Bone marrow (tissue), 2 donors: ENCODE results near the gene MICOS13.

Experiments used
- DNase-seq, 2 donors: peaks; one replicate each; lab custom pipeline; 2025; lab: John Stamatoyannopoulos, UW

The MICOS13 gene

DNA sequence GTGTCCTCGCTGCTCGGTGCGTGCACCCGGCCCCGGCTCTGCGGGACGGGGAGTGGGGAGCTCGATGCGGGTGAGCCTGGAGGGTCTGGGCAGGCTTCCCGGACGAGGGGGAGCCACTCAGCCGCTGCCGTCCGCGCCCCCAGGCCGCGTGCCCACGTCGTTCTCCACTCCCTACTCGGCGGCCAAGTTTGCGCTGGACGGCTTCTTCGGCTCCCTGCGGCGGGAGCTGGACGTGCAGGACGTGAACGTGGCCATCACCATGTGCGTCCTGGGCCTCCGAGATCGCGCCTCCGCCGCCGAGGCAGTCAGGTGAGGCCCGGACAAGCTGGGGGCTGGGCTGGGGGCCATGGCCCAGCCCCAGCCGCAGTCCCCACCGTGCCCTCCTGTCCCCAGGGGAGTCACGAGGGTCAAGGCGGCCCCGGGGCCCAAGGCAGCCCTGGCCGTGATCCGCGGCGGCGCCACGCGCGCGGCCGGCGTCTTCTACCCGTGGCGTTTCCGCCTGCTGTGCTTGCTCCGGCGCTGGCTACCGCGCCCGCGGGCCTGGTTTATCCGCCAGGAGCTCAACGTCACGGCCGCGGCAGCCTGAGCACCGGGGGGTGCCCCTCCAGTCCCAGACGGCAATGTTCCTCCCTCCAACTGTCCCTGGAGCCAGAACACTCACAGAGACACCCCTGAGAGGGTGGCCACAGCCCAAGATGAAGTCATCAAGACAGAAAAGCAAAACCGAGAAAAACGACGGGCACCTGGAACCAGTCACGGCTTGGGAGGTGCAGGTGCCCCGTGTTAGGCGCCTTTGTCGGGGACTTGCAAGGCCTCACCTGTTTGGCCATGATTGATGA is 7.3 kb upstream of the MICOS13 start:
- DNase-seq: no peak

DNA sequence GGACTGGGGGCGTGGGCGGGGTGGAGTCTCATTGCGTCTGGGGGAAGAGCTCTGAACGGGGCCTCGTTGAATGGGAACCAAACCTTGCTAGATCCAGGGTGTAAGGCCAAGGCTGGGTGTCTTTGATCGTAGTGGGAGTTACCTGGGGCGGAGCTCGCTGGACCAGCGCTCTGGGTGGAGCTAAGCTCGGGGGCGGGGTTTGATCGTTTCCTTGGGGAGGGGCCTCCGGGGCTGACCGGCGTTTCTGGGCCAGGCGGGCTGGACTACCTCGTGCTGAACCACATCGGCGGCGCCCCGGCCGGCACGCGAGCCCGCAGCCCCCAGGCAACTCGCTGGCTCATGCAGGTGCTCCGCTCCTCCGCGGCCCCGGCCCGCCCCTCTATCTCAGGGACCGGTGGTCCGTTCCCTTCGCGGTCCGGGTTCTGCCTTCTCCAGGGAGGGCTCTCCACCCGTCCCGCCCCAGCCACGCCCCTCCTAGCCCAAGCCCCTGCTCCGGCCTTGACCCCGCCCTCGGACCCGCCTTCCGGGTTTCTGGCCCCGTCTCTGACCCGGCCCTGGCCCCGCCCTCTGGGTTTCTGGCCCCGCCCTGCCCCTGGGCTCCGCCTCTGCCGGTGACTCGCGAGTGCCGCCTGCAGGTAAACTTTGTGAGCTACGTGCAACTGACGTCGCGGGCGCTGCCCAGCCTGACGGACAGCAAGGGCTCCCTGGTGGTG is 6.5 kb upstream of the MICOS13 start:
- DNase-seq: peak; percentile 88 to 99

DNA sequence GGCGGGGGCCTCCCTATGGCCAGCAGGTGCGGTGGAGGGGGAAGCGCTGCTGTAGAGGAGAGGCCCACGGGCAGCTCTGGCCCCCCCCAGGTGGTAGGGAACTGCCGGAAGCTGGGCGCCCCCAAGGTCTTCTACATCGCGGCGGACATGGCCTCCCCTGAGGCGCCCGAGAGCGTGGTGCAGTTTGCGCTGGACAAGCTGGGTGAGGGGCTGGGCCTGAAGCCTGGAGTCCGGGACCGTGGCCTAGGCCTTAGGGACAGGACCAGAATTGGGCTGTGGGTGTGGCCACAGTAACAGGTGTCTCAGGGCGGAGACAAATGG is 6.0 kb upstream of the MICOS13 start:
- DNase-seq: no peak

DNA sequence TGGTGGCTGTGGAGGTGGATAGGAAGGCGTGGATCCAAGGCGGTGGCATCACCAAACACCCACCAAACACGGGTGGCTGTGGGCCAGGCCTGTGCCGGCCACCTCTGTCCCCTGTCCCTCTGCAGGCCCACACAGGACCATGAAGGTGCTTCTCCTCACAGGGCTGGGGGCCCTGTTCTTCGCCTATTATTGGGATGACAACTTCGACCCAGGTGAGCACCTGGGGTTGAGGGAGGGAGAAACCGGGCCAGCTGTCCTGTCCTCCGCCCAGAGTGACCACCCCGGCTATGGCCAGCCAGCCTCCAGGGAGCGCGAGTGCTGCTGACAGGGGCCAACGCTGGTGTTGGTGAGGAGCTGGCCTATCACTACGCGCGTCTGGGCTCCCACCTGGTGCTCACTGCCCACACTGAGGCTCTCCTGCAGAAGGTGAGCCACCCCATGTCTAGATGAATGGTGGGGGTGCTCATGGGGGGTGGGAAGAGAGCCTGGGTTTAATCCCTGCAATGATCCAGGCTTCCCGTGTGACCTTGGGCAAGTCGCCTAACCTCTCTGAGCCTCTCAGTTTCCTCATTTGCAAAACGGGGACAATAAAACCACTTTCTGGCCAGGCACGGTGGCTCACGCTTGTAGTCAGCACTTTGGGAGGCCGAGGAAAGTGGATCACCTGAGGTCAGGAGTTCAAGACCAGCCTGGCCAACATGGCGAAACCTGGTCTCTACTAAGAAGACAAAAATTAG is 4.5 kb upstream of the MICOS13 start:
- DNase-seq: no peak

DNA sequence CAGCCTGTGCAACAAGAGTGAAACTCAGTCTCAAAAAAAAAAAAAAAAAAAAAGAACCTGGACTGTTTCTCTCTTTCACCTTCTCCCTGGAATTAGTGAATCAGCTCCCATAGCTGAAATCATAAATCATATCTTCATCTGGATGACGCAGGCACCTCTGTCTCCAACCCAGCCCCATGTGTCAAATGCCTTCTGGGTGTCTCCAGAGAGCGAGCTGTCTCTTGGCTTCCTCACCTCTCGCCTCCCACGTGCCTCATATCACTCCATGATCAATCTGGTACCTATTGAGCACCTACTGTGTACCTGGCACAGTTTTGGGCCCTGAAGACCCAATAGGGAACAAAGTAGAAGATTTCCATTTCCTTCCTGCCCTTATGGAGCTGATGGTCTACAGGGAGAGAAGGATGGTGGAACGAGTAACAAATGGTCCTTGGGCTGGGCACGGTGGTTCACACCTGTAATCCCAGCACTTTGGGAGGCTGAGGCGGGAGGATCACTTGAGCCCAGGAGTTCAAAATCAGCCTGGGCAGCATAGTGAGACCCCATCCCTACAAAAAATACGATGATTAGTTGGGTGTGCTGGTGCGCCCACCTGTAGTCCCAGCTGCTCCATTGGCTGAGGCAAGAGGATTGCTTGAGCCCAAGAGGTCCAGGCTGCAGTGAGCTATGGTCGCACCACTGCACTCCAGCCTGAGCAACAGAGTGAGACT is 3.0 kb upstream of the MICOS13 start:
- DNase-seq: no peak

DNA sequence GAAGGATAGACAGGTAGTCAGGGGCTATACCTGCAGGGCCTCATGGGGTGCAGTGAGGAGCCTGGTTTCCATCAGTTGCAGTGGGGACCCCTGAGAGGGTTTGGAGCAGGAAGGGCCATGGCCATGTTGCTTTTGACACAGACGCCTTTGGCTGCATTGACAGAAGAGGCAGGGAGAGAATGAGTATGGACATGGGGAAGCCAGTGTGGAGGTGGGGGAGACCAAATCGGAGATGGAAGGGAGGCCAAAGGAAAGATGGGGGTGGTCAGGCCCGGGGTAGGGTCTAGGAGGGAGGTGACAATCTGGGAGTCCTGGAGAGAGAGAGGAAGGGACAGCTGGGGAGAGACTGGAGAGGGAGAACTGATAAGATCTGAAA is 1.8 kb upstream of the MICOS13 start:
- DNase-seq: no peak

DNA sequence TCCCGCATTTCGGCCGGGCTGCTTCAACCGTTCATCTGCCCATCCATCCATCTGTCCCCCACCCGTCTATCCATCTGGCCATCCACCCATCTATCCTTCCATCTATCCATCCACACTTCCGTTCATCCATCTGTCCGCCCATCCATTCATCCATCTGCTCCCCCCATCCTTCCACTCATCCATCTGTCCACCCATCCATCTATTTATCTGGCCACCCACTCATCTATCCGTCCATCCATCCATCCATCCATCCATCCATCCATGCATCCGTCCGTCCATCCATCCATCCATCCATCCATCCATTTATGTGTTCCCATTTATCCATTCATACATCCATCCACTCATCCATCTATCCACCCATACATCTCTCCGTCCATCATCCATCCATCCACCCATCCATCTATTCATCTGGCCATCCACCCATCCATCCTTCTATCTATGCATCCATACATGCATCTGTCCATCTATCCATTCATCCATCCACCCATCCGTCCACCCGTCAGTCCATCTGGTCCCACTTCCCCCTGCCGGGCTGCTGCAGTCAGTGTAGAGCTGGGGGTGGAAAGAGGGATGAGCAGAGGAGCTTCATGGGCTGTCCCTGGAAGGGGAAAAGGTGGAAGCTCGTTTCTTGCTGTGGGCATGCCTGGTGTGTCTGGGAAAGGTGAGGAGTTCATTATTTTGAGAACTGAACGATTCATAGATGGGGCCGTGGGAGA is 1.2 kb upstream of the MICOS13 start:
- no peak for DNase-seq

DNA sequence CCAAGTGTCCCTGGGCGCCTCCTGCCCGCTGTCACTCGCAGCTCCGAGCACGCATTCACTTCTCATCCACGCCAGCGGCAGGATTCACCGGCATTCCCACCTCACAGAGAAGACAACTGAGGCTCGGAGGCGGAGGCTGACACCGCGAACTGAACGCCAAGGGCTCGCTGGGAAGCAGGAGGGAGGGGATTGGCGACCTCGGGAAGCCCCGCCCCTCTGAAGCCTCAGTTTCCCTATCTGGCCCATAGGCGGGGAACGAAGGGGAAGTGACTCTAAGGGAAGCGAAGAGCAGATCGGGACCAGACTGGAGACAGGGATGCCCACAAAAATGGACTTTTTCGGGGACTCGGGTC is 256 bp downstream of the MICOS13 start:
- no peak for DNase-seq

DNA sequence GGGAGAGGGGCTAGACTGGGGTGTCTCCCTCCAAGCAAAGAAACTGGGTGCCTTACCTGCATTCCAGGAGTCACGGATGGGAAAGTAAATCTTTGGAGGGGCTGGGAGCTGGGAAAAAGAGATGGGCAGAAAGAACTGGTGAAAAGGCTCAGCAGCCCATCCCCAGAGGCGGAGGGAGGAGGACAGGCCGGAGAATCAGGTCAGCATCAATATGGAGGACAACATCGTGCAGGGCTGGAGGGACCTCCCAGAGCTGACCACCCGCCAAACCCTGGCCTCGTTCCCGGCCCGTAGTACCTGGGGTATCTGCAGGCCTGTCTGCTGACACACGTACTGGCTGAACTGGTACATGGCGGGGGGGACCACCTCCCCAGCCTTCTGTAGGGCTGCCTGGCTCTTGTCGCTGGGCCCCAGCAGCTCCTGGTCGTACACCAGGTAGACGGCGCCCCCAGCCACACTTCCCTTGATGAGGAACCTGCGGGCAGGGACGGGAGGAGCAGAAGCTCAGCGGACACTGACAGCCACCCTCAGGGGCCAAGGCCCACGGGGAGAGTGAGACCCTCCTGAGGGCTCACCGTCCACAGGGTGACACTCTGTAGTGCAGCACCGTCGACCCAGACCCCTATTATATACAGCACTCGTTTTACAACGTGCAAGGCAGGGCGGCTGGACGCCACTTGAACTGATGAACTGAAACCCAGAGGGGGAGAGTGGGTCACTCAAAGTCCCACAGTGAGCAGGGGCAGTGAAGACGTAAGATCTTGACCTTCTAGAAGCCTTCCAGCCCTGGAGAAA is 830 bp downstream of the MICOS13 start:
- DNase-seq: no peak

DNA sequence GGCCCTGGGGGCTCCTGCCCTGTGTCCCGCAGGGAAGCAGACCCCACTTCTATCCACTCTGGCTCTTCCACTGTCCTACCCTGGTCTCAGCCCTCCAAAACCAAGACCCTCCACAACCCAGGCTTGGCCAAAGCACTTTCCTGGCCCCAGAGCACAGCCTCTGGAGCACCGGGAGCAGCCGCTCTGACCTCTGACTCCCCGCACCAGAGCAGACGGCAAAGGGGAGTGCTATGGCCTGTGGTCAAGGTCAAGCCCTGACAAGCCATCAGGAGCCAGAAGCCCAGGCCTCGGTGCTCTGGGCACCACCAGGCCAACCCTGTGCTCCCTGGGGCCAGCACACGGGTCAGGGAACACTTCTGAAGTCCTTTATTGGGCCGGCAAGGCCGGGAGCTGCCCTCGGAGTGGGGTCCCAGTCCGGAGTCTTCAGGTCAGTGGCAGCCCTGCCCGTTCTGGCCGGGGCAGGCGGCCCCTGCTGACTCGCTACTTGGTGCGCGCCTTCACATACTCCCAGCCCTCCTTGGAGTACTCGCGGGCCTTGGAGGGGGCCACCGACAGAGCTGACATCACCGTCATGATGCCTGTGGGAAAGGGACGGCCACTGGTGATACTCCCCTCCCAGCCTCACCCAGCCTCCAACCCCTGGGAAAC is 2.1 kb downstream of the MICOS13 start:
- DNase-seq: no peak

DNA sequence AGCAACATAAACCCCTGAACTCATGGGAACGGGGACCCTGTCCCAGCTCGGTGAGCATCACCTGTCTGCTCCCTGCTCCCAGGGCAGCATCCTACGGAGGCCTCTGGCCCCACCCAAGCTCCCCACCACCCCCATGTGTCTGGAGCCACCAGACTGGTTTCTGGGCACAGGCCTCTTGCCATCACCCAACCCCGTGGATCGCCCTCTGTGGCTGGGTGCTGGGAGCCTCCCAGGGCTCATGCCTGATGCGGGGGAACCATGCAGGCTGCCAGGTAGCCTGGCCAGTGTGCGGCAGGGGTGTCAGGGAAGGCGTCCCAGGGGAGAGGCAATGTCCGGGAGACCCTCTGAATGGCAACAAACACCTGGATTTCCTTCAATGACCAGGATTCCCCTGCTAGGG is 2.7 kb downstream of the MICOS13 start:
- DNase-seq: no peak

DNA sequence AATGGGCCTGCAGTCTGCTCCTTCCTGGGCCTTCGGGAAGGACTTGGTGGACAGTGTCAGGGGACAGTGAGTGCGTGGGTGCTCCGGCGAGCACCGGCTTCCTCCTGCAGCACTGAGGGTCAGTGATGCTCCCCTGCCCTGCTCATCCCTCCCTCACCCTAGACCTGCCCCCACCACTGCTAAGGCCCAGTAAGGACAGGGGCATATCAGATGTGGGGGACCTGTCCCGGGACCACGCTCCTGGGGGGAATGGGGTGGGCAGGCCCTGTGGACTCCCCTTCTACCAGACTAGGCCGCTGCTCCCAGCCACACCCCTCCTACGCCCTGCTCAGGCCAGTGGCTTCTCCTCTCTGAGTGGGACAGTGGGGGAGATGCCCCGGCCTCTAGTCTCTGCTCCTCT is 3.2 kb downstream of the MICOS13 start:
- DNase-seq: no peak

DNA sequence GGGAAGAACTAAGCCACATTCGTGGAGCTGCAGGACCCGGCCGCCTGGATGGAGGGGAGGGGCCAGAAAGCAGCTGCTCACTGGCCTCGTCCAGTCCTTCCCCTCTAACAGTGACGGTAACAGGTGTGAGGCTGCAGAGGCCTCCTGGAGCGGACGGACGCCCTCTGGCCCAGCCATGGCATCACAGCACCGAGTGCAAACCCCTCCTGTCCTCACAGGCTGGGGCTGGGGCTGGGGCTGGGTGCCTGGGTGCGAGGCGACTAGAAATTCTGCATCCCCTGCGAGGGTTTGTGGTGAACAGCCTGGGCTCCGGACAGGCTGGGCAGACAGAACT is 3.6 kb downstream of the MICOS13 start:
- no peak for DNase-seq

DNA sequence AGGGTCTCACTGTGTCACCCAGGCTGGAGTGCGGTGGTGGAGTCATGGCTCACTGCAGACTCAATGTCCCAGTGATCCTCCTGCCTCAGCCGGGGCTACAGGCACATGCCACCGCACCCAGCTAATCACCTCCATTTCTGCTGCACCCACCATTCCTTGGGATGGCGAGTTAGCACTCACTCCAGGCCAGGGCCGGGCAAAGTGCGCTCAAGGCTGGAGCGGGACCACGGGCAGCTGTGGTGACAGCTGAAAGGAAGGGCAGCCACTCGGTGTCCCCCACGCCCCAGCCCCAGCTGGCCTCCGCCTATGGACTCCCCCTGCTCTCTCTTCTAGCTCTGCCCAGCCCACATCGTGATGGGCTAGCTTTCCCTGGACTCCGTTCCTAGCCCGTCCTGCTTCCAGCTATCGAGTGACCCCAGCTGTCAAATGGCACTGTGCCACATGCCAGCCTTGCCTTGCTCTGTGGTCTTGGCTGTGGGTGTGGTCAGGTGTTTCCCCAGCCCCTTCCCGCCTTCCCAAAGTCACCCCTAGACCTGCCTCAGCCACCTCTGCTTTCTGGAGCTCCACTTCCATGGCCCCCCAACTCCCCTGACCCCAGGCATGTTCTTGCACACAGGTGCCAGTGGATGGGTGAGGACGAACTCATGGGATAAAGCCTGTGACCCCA is 4.1 kb downstream of the MICOS13 start:
- DNase-seq: no peak

DNA sequence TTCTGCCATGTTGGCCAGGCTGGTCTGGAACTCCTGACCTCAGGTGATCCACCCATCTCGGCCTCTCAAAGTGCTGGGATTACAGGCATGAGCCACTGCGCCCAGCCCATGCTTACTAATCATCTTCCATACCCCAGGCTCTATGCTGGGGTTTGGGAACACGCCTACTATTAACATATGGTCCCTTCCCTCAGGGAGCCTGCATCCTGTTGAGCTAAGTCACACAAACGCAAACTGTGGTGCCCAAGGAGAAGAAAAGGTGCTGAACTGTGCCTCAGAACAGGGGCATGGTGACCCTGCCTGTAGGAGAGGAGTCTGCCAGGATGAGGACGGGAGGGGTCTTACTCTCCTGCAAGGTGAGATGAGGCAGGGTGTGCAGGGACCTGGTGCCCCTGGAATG is 5.6 kb downstream of the MICOS13 start:
- DNase-seq: no peak

DNA sequence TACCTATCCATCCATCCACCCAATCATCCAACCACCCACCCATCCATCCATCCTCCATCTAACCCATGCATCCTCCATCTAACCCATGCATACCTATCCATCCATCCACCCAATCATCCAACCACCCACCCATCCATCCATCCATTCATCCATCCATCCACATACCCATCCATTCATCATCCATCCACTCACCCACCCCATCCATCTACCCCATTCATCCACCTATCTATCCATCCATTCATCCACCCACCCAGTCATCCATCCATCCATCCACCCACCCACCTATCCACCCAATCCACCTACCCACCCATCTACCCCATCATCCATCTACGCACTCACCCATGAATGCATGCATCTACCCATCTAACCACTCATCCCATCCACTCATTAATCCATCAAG is 6.6 kb downstream of the MICOS13 start:
- DNase-seq: no peak

DNA sequence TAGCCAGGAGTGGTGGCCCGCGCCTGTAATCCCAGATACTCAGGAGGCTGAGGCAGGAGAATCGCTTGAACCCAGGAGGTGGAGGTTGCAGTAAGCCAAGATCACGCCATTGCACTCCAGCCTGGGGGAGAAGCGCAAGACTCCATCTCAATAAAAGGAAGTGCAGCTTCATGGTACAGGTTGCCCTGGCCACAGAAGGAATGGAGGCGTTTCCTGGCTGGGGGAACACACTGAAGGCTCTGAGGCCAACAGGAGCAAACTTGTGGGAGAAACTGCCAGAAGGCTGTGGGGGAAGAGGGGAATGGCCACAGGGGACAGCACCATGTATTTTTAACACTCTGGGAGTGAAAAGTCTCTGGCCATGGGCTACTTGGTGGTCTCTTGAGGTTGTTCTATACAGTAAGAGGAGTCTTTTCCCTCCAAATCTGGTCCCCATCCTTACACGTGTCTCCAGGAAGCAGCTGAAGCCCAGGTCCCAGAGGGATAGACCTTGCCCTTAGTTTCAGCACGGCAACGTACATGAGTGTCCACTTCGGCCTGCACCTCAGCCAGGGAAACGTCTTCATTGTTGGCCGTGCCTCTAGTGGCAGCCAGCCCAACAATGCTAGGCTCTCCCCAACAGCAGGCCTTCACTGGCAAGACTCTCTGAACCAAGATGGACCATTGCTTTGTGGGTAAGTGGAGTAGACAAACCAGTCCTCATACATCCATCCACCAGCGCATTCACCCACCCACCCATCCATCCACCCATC is 7.4 kb downstream of the MICOS13 start:
- DNase-seq: no peak

DNA sequence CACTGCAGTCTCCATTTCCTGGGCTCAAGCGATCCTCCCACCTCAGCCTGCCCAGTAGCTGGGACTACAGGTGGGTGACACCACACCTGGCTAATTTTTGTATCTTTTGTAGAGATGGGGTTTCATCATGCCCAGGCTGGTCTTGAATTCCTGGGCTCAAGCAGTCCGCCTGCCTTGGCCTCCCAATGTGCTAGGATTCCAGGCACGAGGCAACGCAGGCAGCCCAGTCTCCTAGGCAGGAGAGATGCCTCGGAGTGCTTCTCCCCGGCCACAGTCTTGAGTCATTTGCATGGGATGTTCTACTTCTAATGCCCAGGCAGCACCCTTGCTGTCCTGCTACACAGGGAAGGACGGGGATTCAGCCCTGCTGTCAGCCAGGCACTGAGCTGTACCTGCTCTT is 8.7 kb downstream of the MICOS13 start:
- DNase-seq: no peak

DNA sequence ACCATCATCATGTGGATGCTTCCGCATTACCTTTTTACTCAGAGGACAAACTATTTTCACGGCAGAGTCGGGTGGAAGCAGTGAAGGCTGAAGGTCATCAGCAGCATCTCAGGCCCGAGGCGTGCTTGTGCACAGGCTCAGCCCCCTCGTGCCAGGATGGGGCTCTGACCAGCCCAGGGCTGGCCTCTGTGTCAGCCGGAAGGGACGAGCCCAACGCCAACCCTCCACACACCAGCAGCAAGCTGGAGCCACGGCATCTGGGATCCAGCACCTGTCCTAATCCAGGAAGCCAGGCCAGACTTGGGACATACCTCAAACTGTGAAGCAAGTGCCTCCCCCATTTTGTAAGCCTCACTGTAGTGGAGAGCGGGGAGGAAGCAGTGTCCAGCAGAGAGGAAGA is 11.1 kb downstream of the MICOS13 start:
- DNase-seq: no peak
